ENCODE measurements around the gene CCDC167.

CCDC167 gene

GRCh38 chr6:37528541-37528940 lies 28.8 kb upstream of the CCDC167 start:
- Histone ChIP-seq H3K27me3 (ENCODE audit: low read depth, low read length) (peaks cover under 1% of the 10 kb centered on the region), H3K9me3 (ENCODE audit: control insufficient read depth in 1 of 2, low read length in 2 of 2) (no peaks in the 10 kb centered on the region), H3K27ac (ENCODE audit: low read length) (no peak overlapping the region), H3K36me3 (ENCODE audit: control insufficient read depth in 1 of 2, insufficient read depth in 2 of 2, low read length in 2 of 2) (no peaks in the 10 kb centered on the region), H3K4me1 (ENCODE audit: control insufficient read depth in 1 of 2, insufficient read depth in 2 of 2, low read length in 2 of 2) (no peaks in the 10 kb centered on the region), H3K4me3 (ENCODE audit: low read depth in 1 of 2, low read length in 2 of 2) (no peak overlapping the region)

DNA sequence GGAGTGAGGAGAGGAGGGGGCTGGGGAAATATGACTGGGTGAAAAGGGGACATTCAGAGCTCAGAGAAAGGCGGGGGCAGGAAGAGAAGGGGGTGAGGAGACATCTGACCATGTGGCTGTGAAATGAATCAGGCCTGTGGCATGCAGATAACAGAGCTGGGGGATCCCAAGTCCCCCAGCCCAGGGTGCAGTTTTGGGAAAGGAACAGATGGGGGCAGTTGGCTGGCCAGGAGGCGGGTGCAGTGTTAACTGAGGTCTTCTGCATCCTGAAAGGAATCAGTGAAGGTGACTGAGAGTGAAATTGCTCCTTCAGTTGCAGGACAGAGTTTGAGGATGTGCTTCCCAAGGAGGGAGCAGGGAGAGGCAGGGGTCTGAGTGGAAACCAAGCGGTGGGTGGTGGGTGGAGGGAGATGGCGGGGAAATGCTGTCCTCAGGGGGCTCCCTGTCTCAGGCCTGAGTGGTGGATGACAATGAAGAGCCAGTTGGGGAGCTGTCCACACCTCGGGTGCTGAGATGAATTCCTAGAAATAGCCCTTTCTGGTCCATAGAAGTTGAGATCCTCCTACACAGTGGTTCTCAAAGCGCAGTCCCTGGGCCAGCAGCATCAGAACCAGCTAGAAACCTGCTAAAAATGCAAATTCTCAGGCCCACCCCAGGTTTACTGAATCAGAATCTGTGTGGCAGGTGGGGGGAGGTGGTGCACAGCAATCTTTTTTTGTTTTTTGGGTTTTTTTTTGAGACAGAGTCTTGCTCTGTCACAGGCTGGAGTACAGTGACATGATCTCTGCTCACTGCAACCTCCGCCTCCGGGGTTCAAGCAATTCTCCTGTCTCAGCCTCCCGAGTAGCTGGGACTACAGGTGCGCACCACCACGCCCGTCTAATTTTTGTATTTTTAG lies 26.0 kb upstream of the CCDC167 start:
- Histone ChIP-seq H3K27me3 (ENCODE audit: low read depth, low read length) (no peaks in the 10 kb centered on the region), H3K36me3 (ENCODE audit: control insufficient read depth in 1 of 2, insufficient read depth in 2 of 2, low read length in 2 of 2) (no peaks in the 10 kb centered on the region)

GRCh38 chr6:37524970-37525318 lies 25.3 kb upstream of the CCDC167 start:
- no peaks in the 10 kb centered on the region for H3K9me3 ChIP-seq (ENCODE audit: control insufficient read depth in 1 of 2, low read length in 2 of 2)
- H3K4me3 ChIP-seq (ENCODE audit: low read depth in 1 of 2, low read length in 2 of 2), result no peak overlapping the region
- H3K27ac ChIP-seq (ENCODE audit: low read length), result no peak overlapping the region
- no peaks in the 10 kb centered on the region for H3K36me3 ChIP-seq (ENCODE audit: control insufficient read depth in 1 of 2, insufficient read depth in 2 of 2, low read length in 2 of 2)
- no peaks in the 10 kb centered on the region for H3K4me1 ChIP-seq (ENCODE audit: control insufficient read depth in 1 of 2, insufficient read depth in 2 of 2, low read length in 2 of 2)
- no peaks in the 10 kb centered on the region for H3K27me3 ChIP-seq (ENCODE audit: low read depth, low read length)

More for the DNA sequence above, 26.0 kb upstream of the CCDC167 start:
- no peak overlapping the region for H3K27ac ChIP-seq (ENCODE audit: low read length)
- H3K9me3 ChIP-seq (ENCODE audit: control insufficient read depth in 1 of 2, low read length in 2 of 2), result no peaks in the 10 kb centered on the region
- no peaks in the 10 kb centered on the region for H3K4me1 ChIP-seq (ENCODE audit: control insufficient read depth in 1 of 2, insufficient read depth in 2 of 2, low read length in 2 of 2)
- H3K4me3 ChIP-seq (ENCODE audit: low read depth in 1 of 2, low read length in 2 of 2), result no peak overlapping the region

GRCh38 chr6:37524025-37524969 lies 24.6 kb upstream of the CCDC167 start:
- Histone ChIP-seq H3K27ac (ENCODE audit: low read length) (no peak overlapping the region), H3K36me3 (ENCODE audit: control insufficient read depth in 1 of 2, insufficient read depth in 2 of 2, low read length in 2 of 2) (no peaks in the 10 kb centered on the region), H3K4me1 (ENCODE audit: control insufficient read depth in 1 of 2, insufficient read depth in 2 of 2, low read length in 2 of 2) (no peaks in the 10 kb centered on the region), H3K4me3 (ENCODE audit: low read depth in 1 of 2, low read length in 2 of 2) (no peak overlapping the region), H3K27me3 (ENCODE audit: low read depth, low read length) (no peaks in the 10 kb centered on the region), H3K9me3 (ENCODE audit: control insufficient read depth in 1 of 2, low read length in 2 of 2) (no peaks in the 10 kb centered on the region)

GRCh38 chr6:37523412-37523811 lies 23.7 kb upstream of the CCDC167 start:
- Histone ChIP-seq H3K4me1 (ENCODE audit: control insufficient read depth in 1 of 2, insufficient read depth in 2 of 2, low read length in 2 of 2) (no peaks in the 10 kb centered on the region), H3K36me3 (ENCODE audit: control insufficient read depth in 1 of 2, insufficient read depth in 2 of 2, low read length in 2 of 2) (no peaks in the 10 kb centered on the region), H3K4me3 (ENCODE audit: low read depth in 1 of 2, low read length in 2 of 2) (no peak overlapping the region), H3K27ac (ENCODE audit: low read length) (no peak overlapping the region), H3K27me3 (ENCODE audit: low read depth, low read length) (no peaks in the 10 kb centered on the region), H3K9me3 (ENCODE audit: control insufficient read depth in 1 of 2, low read length in 2 of 2) (no peaks in the 10 kb centered on the region)

DNA sequence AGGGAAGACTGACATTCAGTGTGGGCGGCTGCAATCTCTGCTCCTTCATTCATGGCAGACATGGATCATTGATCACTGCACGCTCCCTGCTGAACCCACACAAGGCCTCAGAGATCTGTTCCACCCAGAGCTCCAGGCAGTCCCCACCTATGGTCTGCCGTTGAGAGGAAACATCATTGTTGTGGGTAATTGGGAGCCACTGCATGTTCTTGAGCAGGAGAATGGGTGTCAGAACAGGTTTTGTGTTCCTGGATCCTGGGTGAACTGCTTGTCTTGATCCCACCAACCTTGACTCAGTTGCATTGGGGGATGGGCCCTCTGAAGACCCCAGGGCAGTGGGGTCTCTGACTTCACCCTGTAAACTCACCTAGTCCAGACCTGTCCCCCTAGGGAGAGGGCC lies 23.1 kb upstream of the CCDC167 start:
- H3K27me3 ChIP-seq (ENCODE audit: low read depth, low read length), result no peaks in the 10 kb centered on the region
- no peaks in the 10 kb centered on the region for H3K4me1 ChIP-seq (ENCODE audit: control insufficient read depth in 1 of 2, insufficient read depth in 2 of 2, low read length in 2 of 2)

DNA sequence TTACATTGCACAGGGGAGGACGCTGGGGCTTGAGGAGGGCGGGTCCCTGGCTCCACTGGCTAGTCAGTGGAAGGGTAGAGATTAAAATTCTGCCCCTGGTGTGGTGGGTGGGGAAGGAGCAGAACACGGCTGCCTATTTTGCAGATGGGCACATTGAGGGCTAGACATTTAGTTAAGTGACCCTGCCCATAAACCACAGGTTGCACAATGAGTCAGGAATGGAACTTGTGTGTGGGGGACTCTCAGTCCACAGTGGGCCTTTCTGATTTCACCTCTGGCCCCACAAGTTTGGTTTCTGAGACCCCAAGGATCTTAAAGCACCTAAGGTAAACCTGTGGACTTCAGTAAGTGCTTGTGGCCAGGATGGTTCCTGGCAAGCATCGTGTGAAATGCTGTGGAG lies 22.0 kb upstream of the CCDC167 start:
- Histone ChIP-seq H3K36me3 (ENCODE audit: control insufficient read depth in 1 of 2, insufficient read depth in 2 of 2, low read length in 2 of 2) (no peaks in the 10 kb centered on the region), H3K9me3 (ENCODE audit: control insufficient read depth in 1 of 2, low read length in 2 of 2) (no peaks in the 10 kb centered on the region), H3K27ac (ENCODE audit: low read length) (no peak overlapping the region), H3K27me3 (ENCODE audit: low read depth, low read length) (no peaks in the 10 kb centered on the region), H3K4me1 (ENCODE audit: control insufficient read depth in 1 of 2, insufficient read depth in 2 of 2, low read length in 2 of 2) (peaks cover 0 to under 1% of the 10 kb centered on the region in 2 donors), H3K4me3 (ENCODE audit: low read depth in 1 of 2, low read length in 2 of 2) (no peak overlapping the region)

More for the DNA sequence above, 23.1 kb upstream of the CCDC167 start:
- H3K9me3 ChIP-seq (ENCODE audit: control insufficient read depth in 1 of 2, low read length in 2 of 2), result no peaks in the 10 kb centered on the region
- H3K27ac ChIP-seq (ENCODE audit: low read length), result no peak overlapping the region
- no peaks in the 10 kb centered on the region for H3K36me3 ChIP-seq (ENCODE audit: control insufficient read depth in 1 of 2, insufficient read depth in 2 of 2, low read length in 2 of 2)
- no peak overlapping the region for H3K4me3 ChIP-seq (ENCODE audit: low read depth in 1 of 2, low read length in 2 of 2)

DNA sequence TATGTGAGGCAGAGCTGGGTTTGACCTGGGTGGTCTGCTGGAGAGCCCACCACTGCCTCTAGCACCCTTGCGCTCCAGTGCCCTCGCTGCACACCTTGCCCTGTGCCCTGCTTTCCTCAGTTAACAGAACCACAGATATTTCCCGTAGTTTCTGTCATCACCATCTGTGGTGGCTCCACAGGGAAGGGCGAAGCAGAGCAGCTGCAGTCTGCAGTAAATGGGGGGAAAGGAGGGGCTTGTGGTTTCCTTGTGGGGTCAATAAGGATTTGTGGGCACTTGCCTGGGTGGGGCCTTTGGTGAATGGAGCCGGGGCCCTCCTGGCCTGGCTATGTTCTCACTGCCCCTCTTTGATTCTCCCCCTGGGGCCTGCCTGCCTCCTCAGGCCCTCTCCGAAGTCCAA lies 21.2 kb upstream of the CCDC167 start:
- H3K4me1 ChIP-seq (ENCODE audit: control insufficient read depth in 1 of 2, insufficient read depth in 2 of 2, low read length in 2 of 2), result peaks cover 5 to 8% of the 10 kb centered on the region in 2 donors

GRCh38 chr6:37519461-37519860 lies 19.8 kb upstream of the CCDC167 start:
- H3K27me3 ChIP-seq (ENCODE audit: low read depth, low read length), result no peaks in the 10 kb centered on the region

More for the DNA sequence above, 21.2 kb upstream of the CCDC167 start:
- no peaks in the 10 kb centered on the region for H3K27me3 ChIP-seq (ENCODE audit: low read depth, low read length)
- H3K9me3 ChIP-seq (ENCODE audit: control insufficient read depth in 1 of 2, low read length in 2 of 2), result no peaks in the 10 kb centered on the region
- H3K4me3 ChIP-seq (ENCODE audit: low read depth in 1 of 2, low read length in 2 of 2), result no peak overlapping the region
- no peaks in the 10 kb centered on the region for H3K36me3 ChIP-seq (ENCODE audit: control insufficient read depth in 1 of 2, insufficient read depth in 2 of 2, low read length in 2 of 2)
- H3K27ac ChIP-seq (ENCODE audit: low read length), result no peak overlapping the region

DNA sequence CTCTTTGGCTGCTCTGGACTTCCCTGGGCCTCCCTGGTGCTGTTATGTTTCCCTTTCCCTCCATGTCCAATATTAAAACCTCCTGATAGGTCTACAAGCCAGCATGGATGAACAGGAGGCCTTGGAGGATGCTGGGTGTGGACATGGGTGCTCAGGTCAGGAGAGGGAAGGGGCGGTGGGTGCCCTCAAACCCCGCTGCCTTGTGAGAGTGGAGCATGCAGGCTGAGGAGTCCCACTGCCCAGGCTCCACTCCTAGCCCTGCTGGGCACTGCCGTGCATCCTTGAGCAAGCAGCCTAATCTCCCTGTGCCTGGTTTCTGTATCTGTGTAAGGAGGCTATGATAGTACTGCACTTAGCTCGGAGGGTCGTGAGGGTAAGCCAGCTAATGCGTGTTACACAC lies 18.4 kb upstream of the CCDC167 start:
- peaks cover 8 to 11% of the 10 kb centered on the region in 2 donors for H3K4me1 ChIP-seq (ENCODE audit: control insufficient read depth in 1 of 2, insufficient read depth in 2 of 2, low read length in 2 of 2)
- H3K9me3 ChIP-seq (ENCODE audit: control insufficient read depth in 1 of 2, low read length in 2 of 2), result no peaks in the 10 kb centered on the region
- H3K36me3 ChIP-seq (ENCODE audit: control insufficient read depth in 1 of 2, insufficient read depth in 2 of 2, low read length in 2 of 2), result no peaks in the 10 kb centered on the region
- H3K4me3 ChIP-seq (ENCODE audit: low read depth in 1 of 2, low read length in 2 of 2), result no peak overlapping the region
- no peak overlapping the region for H3K27ac ChIP-seq (ENCODE audit: low read length)
- H3K27me3 ChIP-seq (ENCODE audit: low read depth, low read length), result no peaks in the 10 kb centered on the region

More at GRCh38 chr6:37519461-37519860, 19.8 kb upstream of the CCDC167 start:
- Histone ChIP-seq H3K9me3 (ENCODE audit: control insufficient read depth in 1 of 2, low read length in 2 of 2) (no peaks in the 10 kb centered on the region), H3K4me3 (ENCODE audit: low read depth in 1 of 2, low read length in 2 of 2) (no peak overlapping the region), H3K36me3 (ENCODE audit: control insufficient read depth in 1 of 2, insufficient read depth in 2 of 2, low read length in 2 of 2) (no peaks in the 10 kb centered on the region), H3K27ac (ENCODE audit: low read length) (no peak overlapping the region), H3K4me1 (ENCODE audit: control insufficient read depth in 1 of 2, insufficient read depth in 2 of 2, low read length in 2 of 2) (peaks cover 8 to 11% of the 10 kb centered on the region in 2 donors)

GRCh38 chr6:37517411-37517812 lies 17.7 kb upstream of the CCDC167 start:
- no peaks in the 10 kb centered on the region for H3K9me3 ChIP-seq (ENCODE audit: control insufficient read depth in 1 of 2, low read length in 2 of 2)
- no peak overlapping the region for H3K27ac ChIP-seq (ENCODE audit: low read length)
- no peaks in the 10 kb centered on the region for H3K27me3 ChIP-seq (ENCODE audit: low read depth, low read length)
- no peaks in the 10 kb centered on the region for H3K36me3 ChIP-seq (ENCODE audit: control insufficient read depth in 1 of 2, insufficient read depth in 2 of 2, low read length in 2 of 2)
- H3K4me3 ChIP-seq (ENCODE audit: low read depth in 1 of 2, low read length in 2 of 2), result no peak overlapping the region
- peaks cover 8 to 11% of the 10 kb centered on the region in 2 donors for H3K4me1 ChIP-seq (ENCODE audit: control insufficient read depth in 1 of 2, insufficient read depth in 2 of 2, low read length in 2 of 2)
